Sigmoid colon (tissue), 7 donors: ENCODE measurements around the gene CNOT4. TPM values are rescaled to one million over a fixed set of nuclear protein-coding genes. Genes with fewer than 3 reads are reported as not detected.

Source experiments
- DNase-seq: peaks from one replicate; pipeline ENCODE4 v3.0.0-alpha.2; 2019
- H3K27ac ChIP-seq, 4 donors: fragments of 200-600 bp; sonication (generic); one replicate each; pipeline ENCODE4 v1.5.1; 2016 to 2019; ENCODE audit warnings: mild to moderate bottlenecking in 1 of 4
- H3K27me3 ChIP-seq, 3 donors: fragments of 200-600 bp; sonication (generic); one replicate each; pipeline ENCODE4 v1.5.1; 2019; ENCODE audit warnings: mild to moderate bottlenecking in 1 of 3
- H3K36me3 ChIP-seq, 4 donors: fragments of 200-600 bp; sonication (generic); one replicate each; pipeline ENCODE4 v1.5.1; 2016 to 2019
- H3K4me1 ChIP-seq, 4 donors: fragments of 200-600 bp; sonication (generic); one replicate each; pipeline ENCODE4 v1.5.1; 2017 to 2019
- H3K4me3 ChIP-seq, 4 donors: fragments of 200-600 bp; sonication (generic); one replicate each; pipeline ENCODE4 v1.5.1; 2017 to 2019; ENCODE audit warnings: mild to moderate bottlenecking in 2 of 4, moderate library complexity in 1 of 4
- H3K9me3 ChIP-seq, 4 donors: fragments of 200-600 bp in 3 of 4; sonication (generic) in 3 of 4; one replicate each; pipeline versions ENCODE4 v1.5.1 to v1.6.1; 2013 to 2019
- CTCF ChIP-seq, 4 experiments: fragments of 450-650 bp in 3 of 4; fragments of 200-600 bp in 1 of 4; IDR thresholded peaks; one replicate each; pipeline ENCODE4 v1.5.1; 2016 to 2019; ENCODE audit warnings: antibody characterized with exemption in 4 of 4, mild to moderate bottlenecking in 3 of 4, moderate library complexity in 2 of 4
- EP300 ChIP-seq, 4 donors: sonication (generic); formaldehyde crosslinking; IDR thresholded peaks; one replicate each; pipeline ENCODE4 v1.6.1; 2017; ENCODE audit warnings: antibody characterized with exemption in 4 of 4
- POLR2A ChIP-seq, 2 donors: fragments of 450-650 bp; IDR thresholded peaks; one replicate each; pipeline ENCODE4 v1.6.1; 2016; ENCODE audit warnings: antibody characterized with exemption in 2 of 2, mild to moderate bottlenecking in 2 of 2, moderate library complexity in 2 of 2
- POLR2AphosphoS5 ChIP-seq, 4 donors: sonication (generic); formaldehyde crosslinking; IDR thresholded peaks; one replicate each; pipeline ENCODE4 v1.6.1; 2017; ENCODE audit warnings: antibody characterized with exemption in 4 of 4
- WGBS, 2 donors: extraction: QIAGEN DNeasy Blood & Tissue Kit; methylation state at CpG; one replicate each; pipeline ENCODE4 v1.1.7; 2013; 5-methylcytosine and 5-hydroxymethylcytosine counted together
- intact Hi-C: fragments of 100-400 bp; cut with DNase I; formaldehyde crosslinking; loops from one replicate; pipeline ENCODE4 v1.15.1; 2023
- polyA plus RNA-seq, 3 donors: library from polyadenylated mRNA; stranded (reverse); fragments of 200-250 nt; gene quantifications; one replicate each; pipeline ENCODE4 v1.2.3, GENCODE V29; 2013
- total RNA-seq, 4 donors: library from RNA; depleted of rRNA; stranded (reverse); fragments of >200 nt; gene quantifications; one replicate each; pipeline ENCODE4 v1.1.0, GENCODE V29; 2016
- donor health status: healthy with polysubstance abuse.
- donor health status: Bipolar disorder and iron deficiency.
- donor health status: healthy.

The CNOT4 gene
- total and polyA plus RNA-seq, 7 donors: 4.2 to 31.6 (median 23.5) TPM

GRCh38 chr7:135517060-135517459 is 7.2 kb upstream of the CNOT4 start:
- no peaks in the 10 kb centered on the region for H3K9me3 ChIP-seq
- no peaks in the 10 kb centered on the region for H3K4me1 ChIP-seq
- intact Hi-C loops: no loop called here
- DNase-seq: no peak
- no peak overlapping the region for H3K27ac ChIP-seq
- TF ChIP-seq EP300 (IDR thresholded peaks at IDR 0.05) (no peak), POLR2A (IDR thresholded peaks at IDR 0.05) (no peak), CTCF (IDR thresholded peaks at IDR 0.05) (no peak), POLR2AphosphoS5 (IDR thresholded peaks at IDR 0.05) (no peak)
- no peak overlapping the region for H3K4me3 ChIP-seq
- H3K36me3 ChIP-seq: no peaks in the 10 kb centered on the region
- no peaks in the 10 kb centered on the region for H3K27me3 ChIP-seq
- 90 to 91% methylated on average over 3 of the region's 3 CpGs for WGBS, 2 donors

GRCh38 chr7:135514856-135515255 is 5.0 kb upstream of the CNOT4 start:
- TF ChIP-seq EP300 (IDR thresholded peaks at IDR 0.05): no peak
- Histone ChIP-seq H3K4me1 (peaks cover 0 to 8% (median 3%) of the 10 kb centered on the region in 4 donors), H3K36me3 (no peaks in the 10 kb centered on the region), H3K9me3 (no peaks in the 10 kb centered on the region), H3K27me3 (no peaks in the 10 kb centered on the region), H3K27ac (no peak overlapping the region), H3K4me3 (no peak overlapping the region)
- 63 to 83% methylated on average over 3 of the region's 3 CpGs for WGBS, 2 donors
- intact Hi-C loops: loop anchor here (5.0 kb wide), 2 partner anchors 233 to 303 kb away; partner anchors contain the start of gene WDR91
- no peak for DNase-seq

DNA sequence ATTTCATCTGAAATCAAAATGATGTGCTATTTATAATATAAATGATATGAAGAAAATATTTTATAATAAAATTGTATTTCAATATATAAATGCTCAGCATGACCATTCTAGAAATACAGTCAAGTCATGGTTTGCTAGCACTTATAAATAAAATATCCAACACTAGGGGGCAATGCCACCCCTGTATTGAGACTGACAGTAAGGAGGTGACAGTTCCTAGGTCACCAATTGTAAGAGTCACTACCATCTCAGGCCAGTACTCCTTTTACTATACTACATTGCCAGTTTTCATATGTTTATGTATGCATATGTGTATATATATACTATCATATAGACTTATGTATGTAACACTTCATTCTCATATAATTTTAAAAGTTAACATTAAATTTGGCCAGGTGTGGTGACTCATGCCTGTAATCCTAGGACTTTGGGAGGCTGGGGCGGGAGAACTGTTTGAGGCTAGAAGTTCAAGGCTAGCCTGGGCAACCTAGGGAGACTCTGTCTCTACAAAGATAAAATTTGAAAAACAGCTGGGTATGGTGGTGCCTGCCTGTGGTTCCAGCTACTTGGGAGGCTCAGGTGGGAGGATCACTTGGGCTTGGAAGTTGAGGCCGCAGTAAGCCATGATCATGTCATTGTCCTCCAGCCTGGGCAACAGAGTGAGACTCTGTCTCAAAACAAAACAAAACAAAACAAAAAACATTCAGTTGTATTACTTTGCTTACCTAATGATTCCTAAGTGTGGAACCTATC is 2.4 kb upstream of the CNOT4 start:
- no peaks in the 10 kb centered on the region for H3K27me3 ChIP-seq
- TF ChIP-seq EP300 (IDR thresholded peaks at IDR 0.05) (no peak), CTCF (IDR thresholded peaks at IDR 0.05) (peak in 3 of 4 experiments; percentile 25 to 38 (median 27))
- H3K4me1 ChIP-seq: peaks cover 0 to 22% (median 17%) of the 10 kb centered on the region in 4 donors
- no peak overlapping the region for H3K27ac ChIP-seq
- H3K36me3 ChIP-seq: no peaks in the 10 kb centered on the region
- WGBS, 2 donors: 90 to 98% methylated on average over 2 of the region's 2 CpGs
- intact Hi-C loops: loop anchor here (5.0 kb wide), 2 partner anchors 230 to 300 kb away; partner anchors contain the start of gene WDR91
- H3K9me3 ChIP-seq: no peaks in the 10 kb centered on the region
- H3K4me3 ChIP-seq: no peak overlapping the region
- DNase-seq: no peak

GRCh38 chr7:135510592-135511183 is 786 bp upstream of the CNOT4 start:
- TF ChIP-seq POLR2A (IDR thresholded peaks at IDR 0.05) (no peak), POLR2AphosphoS5 (IDR thresholded peaks at IDR 0.05) (no peak), CTCF (IDR thresholded peaks at IDR 0.05) (no peak), EP300 (IDR thresholded peaks at IDR 0.05) (no peak)
- Histone ChIP-seq H3K9me3 (no peaks in the 10 kb centered on the region), H3K27ac (peak overlapping the region; percentile 92 to 97 (median 94)), H3K27me3 (no peaks in the 10 kb centered on the region), H3K4me3 (peak overlapping the region; percentile 68 to 82 (median 80)), H3K36me3 (no peaks in the 10 kb centered on the region), H3K4me1 (peaks cover 0 to 35% (median 29%) of the 10 kb centered on the region in 4 donors)
- WGBS, 2 donors: 1 to 2% methylated on average over 17 of the region's 17 CpGs
- intact Hi-C loops: loop anchor here (2.0 to 5.0 kb wide), 3 partner anchors 46 to 298 kb away; partner anchors contain the start of genes NUP205 and WDR91
- no peak for DNase-seq

- intact Hi-C loops: no loop called here
- DNase-seq: no peak
- WGBS, 2 donors: 0% methylated on average over 14 of the region's 14 CpGs
- peak overlapping the region; percentile 92 to 97 (median 94) for H3K27ac ChIP-seq
- H3K4me1 ChIP-seq: peaks cover 0 to 35% (median 29%) of the 10 kb centered on the region in 4 donors
- H3K36me3 ChIP-seq: no peaks in the 10 kb centered on the region
- TF ChIP-seq POLR2A (IDR thresholded peaks at IDR 0.05): no peak
- TF ChIP-seq POLR2AphosphoS5 (IDR thresholded peaks at IDR 0.05): no peak
- TF ChIP-seq EP300 (IDR thresholded peaks at IDR 0.05): no peak
- no peak for TF ChIP-seq CTCF (IDR thresholded peaks at IDR 0.05)
- peak overlapping the region; percentile 68 to 82 (median 80) for H3K4me3 ChIP-seq
- H3K9me3 ChIP-seq: no peaks in the 10 kb centered on the region
- no peaks in the 10 kb centered on the region for H3K27me3 ChIP-seq
These were observed 388 bp downstream of the CNOT4 start for GRCh38 chr7:135509589-135509838.
